Brain microvascular endothelial cell (primary cell): ENCODE measurements around the gene FGD6.

Source experiments
- DNase-seq: peaks from one replicate; pipeline ENCODE4 v3.0.0-alpha.2; 2020
- H3K27ac ChIP-seq: fragments of 250-450 bp; sonication (Bioruptor Pico); 2 replicates; pipeline ENCODE4 v1.5.1; 2020; ENCODE audit warnings: mild to moderate bottlenecking, moderate library complexity
- H3K27me3 ChIP-seq: fragments of 250-450 bp; sonication (Bioruptor Pico); replicated peaks from 2 replicates; pipeline ENCODE4 v1.5.1; 2020; ENCODE audit warnings: mild to moderate bottlenecking
- H3K36me3 ChIP-seq: fragments of 250-450 bp; sonication (Bioruptor Pico); replicated peaks from 2 replicates; pipeline ENCODE4 v1.5.1; 2020; ENCODE audit warnings: mild to moderate bottlenecking
- H3K4me3 ChIP-seq: 2 replicates; pipeline ENCODE4 v1.5.1; 2011; ENCODE audit warnings: low read depth, mild to moderate bottlenecking, control low read depth, low read length, moderate library complexity
- in situ Hi-C: cut with HindIII; loops from 2 replicates; pipeline ENCODE4 v1.10.0; 2017; ENCODE audit warnings: low sequenced_read_pairs, low pct_ligation_motif_present
- TF ChIP-seq, protein P1 (sequence below): IDR thresholded peaks from 2 replicates; pipeline ENCODE4 v1.5.1; 2011; ENCODE audit warnings: low read depth, mild to moderate bottlenecking, moderate library complexity, low read length, control low read depth, inconsistent platforms; ENCODE audit errors: missing control alignments

The FGD6 gene

DNA sequence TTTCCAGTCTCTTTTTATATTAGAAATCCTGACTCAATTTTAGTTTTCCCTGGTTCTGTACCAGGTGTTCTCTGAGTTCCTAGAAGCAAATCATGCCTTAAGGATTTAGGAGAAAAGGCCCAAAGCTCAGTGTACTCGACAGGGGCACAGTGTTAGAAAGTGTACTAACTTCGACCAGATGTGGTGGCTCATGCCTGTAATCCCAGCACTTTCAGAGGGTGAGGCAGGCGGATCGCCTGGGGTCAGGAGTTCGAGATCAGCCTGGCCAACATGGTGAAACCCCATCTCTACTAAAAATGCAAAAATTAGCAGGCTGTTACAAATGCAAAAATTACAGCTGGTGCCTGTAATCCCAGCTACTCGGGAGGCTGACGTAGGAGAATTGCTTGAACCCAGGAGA lies 12.4 kb upstream of the FGD6 start:
- DNase-seq, result no peak
- TF ChIP-seq, protein P1, sequence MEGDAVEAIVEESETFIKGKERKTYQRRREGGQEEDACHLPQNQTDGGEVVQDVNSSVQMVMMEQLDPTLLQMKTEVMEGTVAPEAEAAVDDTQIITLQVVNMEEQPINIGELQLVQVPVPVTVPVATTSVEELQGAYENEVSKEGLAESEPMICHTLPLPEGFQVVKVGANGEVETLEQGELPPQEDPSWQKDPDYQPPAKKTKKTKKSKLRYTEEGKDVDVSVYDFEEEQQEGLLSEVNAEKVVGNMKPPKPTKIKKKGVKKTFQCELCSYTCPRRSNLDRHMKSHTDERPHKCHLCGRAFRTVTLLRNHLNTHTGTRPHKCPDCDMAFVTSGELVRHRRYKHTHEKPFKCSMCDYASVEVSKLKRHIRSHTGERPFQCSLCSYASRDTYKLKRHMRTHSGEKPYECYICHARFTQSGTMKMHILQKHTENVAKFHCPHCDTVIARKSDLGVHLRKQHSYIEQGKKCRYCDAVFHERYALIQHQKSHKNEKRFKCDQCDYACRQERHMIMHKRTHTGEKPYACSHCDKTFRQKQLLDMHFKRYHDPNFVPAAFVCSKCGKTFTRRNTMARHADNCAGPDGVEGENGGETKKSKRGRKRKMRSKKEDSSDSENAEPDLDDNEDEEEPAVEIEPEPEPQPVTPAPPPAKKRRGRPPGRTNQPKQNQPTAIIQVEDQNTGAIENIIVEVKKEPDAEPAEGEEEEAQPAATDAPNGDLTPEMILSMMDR, result no peak
- H3K27ac ChIP-seq, result no peak overlapping the region
- no peaks in the 10 kb centered on the region for H3K36me3 ChIP-seq
- no peaks in the 10 kb centered on the region for H3K27me3 ChIP-seq
- in situ Hi-C loops, result no loop called here
- no peak overlapping the region for H3K4me3 ChIP-seq

- Histone ChIP-seq H3K27ac (no peak overlapping the region), H3K27me3 (no peaks in the 10 kb centered on the region), H3K36me3 (no peaks in the 10 kb centered on the region), H3K4me3 (no peak overlapping the region)
- TF ChIP-seq, protein P1, result no peak
- no peak for DNase-seq
- in situ Hi-C loops, result no loop called here
Measured at GRCh38 chr12:95228617-95229016, 11.3 kb upstream of the FGD6 start.

- Histone ChIP-seq H3K36me3 (no peaks in the 10 kb centered on the region), H3K4me3 (no peak overlapping the region), H3K27ac (no peak overlapping the region), H3K27me3 (no peaks in the 10 kb centered on the region)
- DNase-seq, result no peak
- in situ Hi-C loops, result no loop called here
- TF ChIP-seq, protein P1, result no peak
Measured at GRCh38 chr12:95227818-95228356, 10.6 kb upstream of the FGD6 start.

GRCh38 chr12:95225645-95226212 lies 8.5 kb upstream of the FGD6 start:
- no peak overlapping the region for H3K27ac ChIP-seq
- no peak overlapping the region for H3K4me3 ChIP-seq
- DNase-seq, result no peak
- no peaks in the 10 kb centered on the region for H3K27me3 ChIP-seq
- H3K36me3 ChIP-seq, result no peaks in the 10 kb centered on the region
- in situ Hi-C loops, result no loop called here
- TF ChIP-seq, protein P1, result no peak

DNA sequence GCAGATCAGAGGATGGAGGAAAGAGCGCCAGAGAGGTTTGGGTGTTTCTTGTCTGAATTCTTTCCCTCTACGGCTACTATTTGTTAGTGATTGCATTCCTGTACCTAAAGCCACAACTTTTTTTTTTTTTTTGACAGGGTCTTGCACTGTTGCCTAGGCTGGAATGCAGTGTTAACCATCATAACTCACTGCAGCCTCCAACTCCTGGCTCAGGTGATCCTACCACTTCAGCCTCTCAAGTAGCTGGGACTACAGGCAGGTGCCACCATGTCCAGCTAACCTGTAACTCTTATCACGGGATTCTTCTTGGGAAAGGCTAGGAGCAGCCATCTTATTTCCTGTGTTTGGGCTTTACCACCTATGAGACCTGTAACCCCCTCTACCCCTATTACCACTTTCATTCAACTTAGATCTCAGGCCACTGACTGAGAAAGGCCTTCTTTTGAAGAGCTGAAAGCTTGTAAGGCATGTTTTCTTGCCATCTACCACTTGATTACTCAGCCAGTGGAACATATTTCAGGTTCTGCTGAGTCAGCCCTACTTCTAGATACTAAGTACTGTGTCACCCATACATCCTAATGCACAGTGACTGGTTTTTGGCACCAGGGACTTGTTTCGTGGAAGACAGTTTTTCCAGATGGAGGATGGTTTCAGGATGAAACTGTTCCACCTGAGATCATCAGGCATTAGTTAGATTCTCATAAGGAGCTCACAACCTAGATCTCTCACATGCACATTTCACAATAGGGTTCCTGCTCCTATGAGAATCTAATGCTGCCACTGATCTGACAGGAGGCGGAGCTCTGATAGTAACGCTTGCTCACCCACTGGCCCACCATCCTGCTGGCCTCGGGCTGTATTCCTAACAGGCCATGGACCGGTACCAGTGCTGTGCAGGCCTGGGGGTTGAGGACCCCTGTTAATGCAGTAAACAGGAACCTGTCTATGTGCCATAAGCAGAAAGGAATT lies 7.2 kb upstream of the FGD6 start:
- in situ Hi-C loops, result no loop called here
- H3K36me3 ChIP-seq, result no peaks in the 10 kb centered on the region
- no peak overlapping the region for H3K4me3 ChIP-seq
- peak; percentile 63 for DNase-seq
- no peaks in the 10 kb centered on the region for H3K27me3 ChIP-seq
- H3K27ac ChIP-seq, result no peak overlapping the region
- TF ChIP-seq, protein P1, result no peak
